ENCODE data around the gene XPO4.
A peak's percentile ranks its signal among the peaks of the same experiment; 100 is the strongest.

XPO4 gene

GRCh38 chr13:20828539-20829364 lies 73.8 kb downstream of the XPO4 start:
- DNase-seq (ENCODE audit: low read depth in 2 of 2), result peak in 1 of 2 donors; percentile 13

- DNase-seq (ENCODE audit: low read depth in 2 of 2), result no peak
These were observed 75.5 kb downstream of the XPO4 start for GRCh38 chr13:20826843-20827560.

- DNase-seq (ENCODE audit: low read depth in 2 of 2), result no peak
These were observed 76.2 kb downstream of the XPO4 start for GRCh38 chr13:20826301-20826700.

- no peak for DNase-seq (ENCODE audit: low read depth in 2 of 2)
These were observed 77.1 kb downstream of the XPO4 start for GRCh38 chr13:20825477-20825875.

- DNase-seq (ENCODE audit: low read depth in 2 of 2), result no peak
These were observed 77.6 kb downstream of the XPO4 start for GRCh38 chr13:20824762-20825476.

- no peak for DNase-seq (ENCODE audit: low read depth in 2 of 2)
These were observed 79.5 kb downstream of the XPO4 start for GRCh38 chr13:20823071-20823470.

GRCh38 chr13:20822406-20822805 lies 80.1 kb downstream of the XPO4 start:
- DNase-seq (ENCODE audit: low read depth in 2 of 2), result no peak

GRCh38 chr13:20819715-20820114 lies 82.8 kb downstream of the XPO4 start:
- no peak for DNase-seq (ENCODE audit: low read depth in 2 of 2)

GRCh38 chr13:20815464-20815863 lies 87.1 kb downstream of the XPO4 start:
- DNase-seq (ENCODE audit: low read depth in 2 of 2), result no peak

GRCh38 chr13:20814224-20814910 lies 88.2 kb downstream of the XPO4 start:
- DNase-seq (ENCODE audit: low read depth in 2 of 2), result no peak

GRCh38 chr13:20812890-20813289 lies 89.7 kb downstream of the XPO4 start:
- DNase-seq (ENCODE audit: low read depth in 2 of 2), result no peak

GRCh38 chr13:20810808-20811207 lies 91.7 kb downstream of the XPO4 start:
- DNase-seq (ENCODE audit: low read depth in 2 of 2), result no peak

- DNase-seq (ENCODE audit: low read depth in 2 of 2), result no peak
These were observed 93.7 kb downstream of the XPO4 start for GRCh38 chr13:20808874-20809273.

- no peak for DNase-seq (ENCODE audit: low read depth in 2 of 2)
These were observed 99.2 kb downstream of the XPO4 start for GRCh38 chr13:20803180-20803965.

GRCh38 chr13:20801707-20802106 lies 100.8 kb downstream of the XPO4 start:
- DNase-seq (ENCODE audit: low read depth in 2 of 2), result no peak

- no peak for DNase-seq (ENCODE audit: low read depth in 2 of 2)
These were observed 102.7 kb downstream of the XPO4 start for GRCh38 chr13:20799726-20800416.

- DNase-seq (ENCODE audit: low read depth in 2 of 2), result no peak
These were observed 104.5 kb downstream of the XPO4 start for GRCh38 chr13:20798027-20798426.

- DNase-seq (ENCODE audit: low read depth in 2 of 2), result no peak
These were observed 105.6 kb downstream of the XPO4 start for GRCh38 chr13:20796791-20797508.

- DNase-seq (ENCODE audit: low read depth in 2 of 2), result no peak
These were observed 112.9 kb downstream of the XPO4 start for GRCh38 chr13:20789665-20790064.

- DNase-seq (ENCODE audit: low read depth in 2 of 2), result no peak
These were observed 114.2 kb downstream of the XPO4 start for GRCh38 chr13:20788312-20788711.
